Liver (tissue), 4 donors: ENCODE measurements around the gene RECQL. TPM values are rescaled to one million over a fixed set of nuclear protein-coding genes. Genes with fewer than 3 reads are reported as not detected.

Experiments
- polyA plus RNA-seq, 2 donors: library from polyadenylated mRNA; stranded (reverse) in 1 of 2; unstranded in 1 of 2; fragments of 200-250 nt in 1 of 2; fragments of >200 nt in 1 of 2; fragmentation: Nextera tagmentation in 1 of 2; extraction: Ambion mirVana in 1 of 2; gene quantifications; one replicate each; pipeline versions ENCODE4 v1.2.1 to v1.2.3, GENCODE V29; 2013 to 2015
- total RNA-seq, 2 donors: library from RNA; depleted of rRNA; stranded (reverse); fragments of >200 nt; gene quantifications; one replicate each; pipeline ENCODE4 v1.2.3, GENCODE V29; 2014
- donor health status: healthy.
- donor health status: healthy.
- donor health status: healthy.

RECQL gene
- total and polyA plus RNA-seq, 4 donors, result 5.8 to 20.1 (median 12.0) TPM

Other genes with a start within 250 kb of the RECQL start
- under 1 TPM in 1 of 2 donors, not detected in 1; 0.17 TPM for gene SLCO1A2, start 166.7 kb downstream of the RECQL start, total RNA-seq
- 1 to 10 TPM in 1 of 2 donors, under 1 TPM in 1; 0.60 to 1.8 TPM for gene SLCO1A2, start 166.7 kb downstream of the RECQL start, polyA plus RNA-seq
- gene IAPP, start 128.7 kb downstream of the RECQL start, total RNA-seq, result under 1 TPM in 1 of 2 donors, not detected in 1; 0.08 TPM
- under 1 TPM in 1 of 2 donors, not detected in 1; 0.42 TPM for gene IAPP, start 128.7 kb downstream of the RECQL start, polyA plus RNA-seq
- 10 to 100 TPM in 1 of 2 donors, 1 to 10 TPM in 1; 6.4 to 10.6 TPM for gene PYROXD1, start 64.0 kb downstream of the RECQL start, total RNA-seq
- 1 to 10 TPM; 7.1 to 8.4 TPM for gene PYROXD1, start 64.0 kb downstream of the RECQL start, polyA plus RNA-seq
- gene GOLT1B, start 154 bp upstream of the RECQL start, total RNA-seq, result 10 to 100 TPM; 11.0 to 16.5 TPM
- gene GOLT1B, start 154 bp upstream of the RECQL start, polyA plus RNA-seq, result 10 to 100 TPM; 18.0 to 36.9 TPM
- gene SPX, start 24.7 kb upstream of the RECQL start, total RNA-seq, result 1 to 10 TPM in 1 of 2 donors, under 1 TPM in 1; 0.25 to 1.2 TPM
- gene SPX, start 24.7 kb upstream of the RECQL start, polyA plus RNA-seq, result 1 to 10 TPM in 1 of 2 donors, under 1 TPM in 1; 0.30 to 3.7 TPM
- 10 to 100 TPM; 15.5 to 86.8 TPM for gene GYS2, start 103.2 kb upstream of the RECQL start, total RNA-seq
- 10 to 100 TPM; 19.8 to 48.5 TPM for gene GYS2, start 103.2 kb upstream of the RECQL start, polyA plus RNA-seq
- 10 to 100 TPM; 40.6 to 99.7 TPM for gene LDHB, start 156.2 kb upstream of the RECQL start, total RNA-seq
- gene LDHB, start 156.2 kb upstream of the RECQL start, polyA plus RNA-seq, result 10 to 100 TPM; 20.9 to 44.0 TPM